Esophagus squamous epithelium (tissue), 5 donors: ENCODE results near the gene SLC1A4. TPM values are rescaled to one million over a fixed set of nuclear protein-coding genes. Genes with fewer than 3 reads are reported as not detected.

Experiments
- DNase-seq: peaks from one replicate; lab custom pipeline; 2025; lab: John Stamatoyannopoulos, UW
- H3K27ac ChIP-seq, 4 donors: fragments of 200-600 bp; sonication (generic); one replicate each; pipeline ENCODE4 v1.5.1; 2016 to 2019; ENCODE audit warnings: mild to moderate bottlenecking in 1 of 4
- H3K27me3 ChIP-seq, 4 donors: fragments of 200-600 bp; sonication (generic); 1 replicate in 3 of 4; 2 replicates in 1 of 4; pipeline versions ENCODE4 v1.5.1 to v1.6.0; 2017 to 2021; ENCODE audit warnings: antibody characterized with exemption in 1 of 4
- H3K36me3 ChIP-seq, 3 donors: fragments of 200-600 bp; sonication (generic); one replicate each; pipeline ENCODE4 v1.5.1; 2016 to 2019
- H3K4me1 ChIP-seq, 3 donors: fragments of 200-600 bp; sonication (generic); one replicate each; pipeline ENCODE4 v1.5.1; 2017 to 2019
- H3K4me3 ChIP-seq, 4 donors: fragments of 200-600 bp; sonication (generic); 1 replicate in 3 of 4; 2 replicates in 1 of 4; pipeline ENCODE4 v1.5.1; 2016 to 2019; ENCODE audit warnings: mild to moderate bottlenecking in 2 of 4, moderate library complexity in 1 of 4
- H3K9me3 ChIP-seq, 3 donors: fragments of 200-600 bp; sonication (generic); one replicate each; pipeline ENCODE4 v1.5.1; 2016 to 2019
- CTCF ChIP-seq, 6 experiments: fragments of 450-650 bp in 4 of 6; fragments of 200-600 bp in 2 of 6; sonication (generic) in 2 of 6; IDR thresholded peaks; one replicate each; pipeline ENCODE4 v1.5.1; 2016 to 2019; ENCODE audit warnings: antibody characterized with exemption in 6 of 6, mild to moderate bottlenecking in 4 of 6, moderate library complexity in 4 of 6
- POLR2A ChIP-seq, 4 donors: fragments of 450-650 bp; IDR thresholded peaks; one replicate each; pipeline ENCODE4 v1.6.1; 2017; ENCODE audit warnings: antibody characterized with exemption in 4 of 4, mild to moderate bottlenecking in 4 of 4, moderate library complexity in 3 of 4
- WGBS, 2 donors: methylation state at CpG; one replicate each; pipeline ENCODE4 v1.1.5; 2018; 5-methylcytosine and 5-hydroxymethylcytosine counted together
- intact Hi-C: fragments of 100-400 bp; cut with DNase I; formaldehyde crosslinking; loops from one replicate; pipeline ENCODE4 v1.15.0; 2022
- total RNA-seq, 4 donors: library from RNA; depleted of rRNA; stranded (reverse); fragments of >200 nt; gene quantifications; one replicate each; pipeline ENCODE4 v1.1.0, GENCODE V29; 2016
- donor health status: DM: yes; HTN: yes; CAD: no.

The SLC1A4 gene
- total RNA-seq: 10 to 100 TPM; 12.8 to 28.1 (median 14.3) TPM

- intact Hi-C loops: no loop called here
- Histone ChIP-seq H3K27ac (peak within 1 kb of the TSS; percentile 85 to 97 (median 93)), H3K36me3 (no peaks in the 10 kb centered on the region), H3K9me3 (no peaks in the 10 kb centered on the region), H3K27me3 (peaks cover 0 to 4% (median 0%) of the 10 kb centered on the region in 4 donors), H3K4me1 (peaks cover 15 to 80% (median 40%) of the 10 kb centered on the region in 3 donors), H3K4me3 (peak within 1 kb of the TSS; percentile 70 to 85 (median 76))
- peak; percentile 35 for DNase-seq
- TF ChIP-seq CTCF (IDR thresholded peaks at IDR 0.05) (no peak), POLR2A (IDR thresholded peaks at IDR 0.05) (peak in 3 of 4 donors; percentile 54 to 78 (median 57))
- no CpG with 5 or more reads among the region's 109 CpGs for WGBS, 2 donors
These were observed at the start of gene SLC1A4 for GRCh38 chr2:64989126-64989981. Gene SLC1A4 (plus strand): TSS chr2:64989399. CDS start chr2:64989644, 245 bp downstream.

GRCh38 chr2:64941143-64941542 is 48.1 kb upstream of the SLC1A4 start:
- Histone ChIP-seq H3K27me3 (peaks cover 0 to 70% (median 0%) of the 10 kb centered on the region in 4 donors), H3K4me1 (peaks cover 11 to 83% (median 34%) of the 10 kb centered on the region in 3 donors), H3K36me3 (no peaks in the 10 kb centered on the region), H3K27ac (no peak overlapping the region), H3K4me3 (no peak overlapping the region), H3K9me3 (no peaks in the 10 kb centered on the region)
- intact Hi-C loops: no loop called here
- TF ChIP-seq CTCF (IDR thresholded peaks at IDR 0.05) (no peak), POLR2A (IDR thresholded peaks at IDR 0.05) (no peak)
- DNase-seq: no peak
- WGBS, 2 donors: 88 to 94% methylated on average over 1 to 3 of the region's 3 CpGs

GRCh38 chr2:64941801-64942200 is 47.4 kb upstream of the SLC1A4 start:
- no peak overlapping the region for H3K27ac ChIP-seq
- intact Hi-C loops: no loop called here

GRCh38 chr2:64942693-64943092 is 46.5 kb upstream of the SLC1A4 start:
- Histone ChIP-seq H3K4me1 (peaks cover 15 to 88% (median 37%) of the 10 kb centered on the region in 3 donors), H3K9me3 (no peaks in the 10 kb centered on the region), H3K4me3 (no peak overlapping the region), H3K27me3 (peaks cover 0 to 79% (median 0%) of the 10 kb centered on the region in 4 donors), H3K27ac (peak overlapping the region in 1 of 4 donors; percentile 48), H3K36me3 (no peaks in the 10 kb centered on the region)
- TF ChIP-seq POLR2A (IDR thresholded peaks at IDR 0.05): no peak
- no peak for TF ChIP-seq CTCF (IDR thresholded peaks at IDR 0.05)
- WGBS, 2 donors: 71 to 100% methylated on average over 1 to 2 of the region's 5 CpGs
- no peak for DNase-seq
- intact Hi-C loops: no loop called here

More at GRCh38 chr2:64941801-64942200, 47.4 kb upstream of the SLC1A4 start:
- H3K27me3 ChIP-seq: peaks cover 0 to 76% (median 0%) of the 10 kb centered on the region in 4 donors
- no peaks in the 10 kb centered on the region for H3K9me3 ChIP-seq
- WGBS, 2 donors: 54 to 84% methylated on average over 5 of the region's 5 CpGs
- H3K4me3 ChIP-seq: no peak overlapping the region
- TF ChIP-seq CTCF (IDR thresholded peaks at IDR 0.05) (no peak), POLR2A (IDR thresholded peaks at IDR 0.05) (no peak)
- H3K4me1 ChIP-seq: peaks cover 18 to 87% (median 39%) of the 10 kb centered on the region in 3 donors
- DNase-seq: no peak
- no peaks in the 10 kb centered on the region for H3K36me3 ChIP-seq
